SK-N-SH (cell line): ENCODE data around the gene PPME1.

ENCODE experiments used
- CHD2 ChIP-seq: fragments of 150-350 bp; IDR thresholded peaks from 2 replicates; pipeline ENCODE4 v1.6.1; 2018; ENCODE audit warnings: low read length; ENCODE audit not compliant: partially characterized antibody
- CTCF ChIP-seq: fragments of 200-600 bp; sonication (generic); IDR thresholded peaks from 2 replicates; pipeline ENCODE4 v1.6.1; 2017; ENCODE audit warnings: antibody characterized with exemption, mild to moderate bottlenecking, moderate library complexity
- EP300 ChIP-seq, 2 experiments: IDR thresholded peaks; 2 replicates each; pipeline versions ENCODE4 v1.4.0 to v1.6.1; 2012; ENCODE audit warnings: borderline replicate concordance in 1 of 2, low read depth in 1 of 2, low read length in 1 of 2
- EZH2phosphoT487 ChIP-seq: fragments of 200-600 bp; sonication (generic); IDR thresholded peaks from 2 replicates; pipeline ENCODE4 v1.6.1; 2017; ENCODE audit warnings: low read depth, mixed run types, mild to moderate bottlenecking, antibody characterized with exemption, moderate library complexity, borderline replicate concordance
- FOXM1 ChIP-seq: IDR thresholded peaks from 2 replicates; pipeline ENCODE4 v1.4.0; 2012; ENCODE audit warnings: low read depth, mild to moderate bottlenecking
- JUND ChIP-seq: IDR thresholded peaks from 2 replicates; pipeline ENCODE4 v1.4.0; 2012
- MEF2A ChIP-seq: IDR thresholded peaks from 2 replicates; pipeline ENCODE4 v1.4.0; 2012; ENCODE audit warnings: low read depth, borderline replicate concordance
- POLR2AphosphoS5 ChIP-seq: IDR thresholded peaks from 2 replicates; pipeline ENCODE4 v1.6.1; 2012; ENCODE audit warnings: low read depth, low read length
- RAD21 ChIP-seq: IDR thresholded peaks from 2 replicates; pipeline ENCODE4 v1.6.1; 2012; ENCODE audit warnings: mild to moderate bottlenecking, low read length
- RFX5 ChIP-seq: IDR thresholded peaks from 2 replicates; pipeline ENCODE4 v1.6.1; 2012; ENCODE audit warnings: mild to moderate bottlenecking, improper control_type of control experiment, low read length
- TCF12 ChIP-seq: IDR thresholded peaks from 2 replicates; pipeline ENCODE4 v1.4.0; 2012
- TF ChIP-seq, protein P1 (sequence below): IDR thresholded peaks from 2 replicates; pipeline ENCODE4 v1.4.0; 2012; ENCODE audit warnings: low read depth, borderline replicate concordance
- TF ChIP-seq, protein P2 (sequence below): IDR thresholded peaks from 2 replicates; pipeline ENCODE4 v1.6.1; 2012; ENCODE audit warnings: mild to moderate bottlenecking, low read depth, low read length, moderate library complexity
- TF ChIP-seq, protein P3 (sequence below): IDR thresholded peaks from 2 replicates; pipeline ENCODE4; 2012

- TF ChIP-seq CHD2: no peak
- no peak for TF ChIP-seq FOXM1
- TF ChIP-seq TCF12: no peak
- no peak for TF ChIP-seq JUND
- no peak for TF ChIP-seq RAD21
- no peak for TF ChIP-seq CTCF
- TF ChIP-seq EP300 (IDR thresholded peaks at IDR 0.05; ENCODE audit: borderline replicate concordance in 1 of 2, low read depth in 1 of 2, low read length in 1 of 2): no peak
- TF ChIP-seq, protein P1, sequence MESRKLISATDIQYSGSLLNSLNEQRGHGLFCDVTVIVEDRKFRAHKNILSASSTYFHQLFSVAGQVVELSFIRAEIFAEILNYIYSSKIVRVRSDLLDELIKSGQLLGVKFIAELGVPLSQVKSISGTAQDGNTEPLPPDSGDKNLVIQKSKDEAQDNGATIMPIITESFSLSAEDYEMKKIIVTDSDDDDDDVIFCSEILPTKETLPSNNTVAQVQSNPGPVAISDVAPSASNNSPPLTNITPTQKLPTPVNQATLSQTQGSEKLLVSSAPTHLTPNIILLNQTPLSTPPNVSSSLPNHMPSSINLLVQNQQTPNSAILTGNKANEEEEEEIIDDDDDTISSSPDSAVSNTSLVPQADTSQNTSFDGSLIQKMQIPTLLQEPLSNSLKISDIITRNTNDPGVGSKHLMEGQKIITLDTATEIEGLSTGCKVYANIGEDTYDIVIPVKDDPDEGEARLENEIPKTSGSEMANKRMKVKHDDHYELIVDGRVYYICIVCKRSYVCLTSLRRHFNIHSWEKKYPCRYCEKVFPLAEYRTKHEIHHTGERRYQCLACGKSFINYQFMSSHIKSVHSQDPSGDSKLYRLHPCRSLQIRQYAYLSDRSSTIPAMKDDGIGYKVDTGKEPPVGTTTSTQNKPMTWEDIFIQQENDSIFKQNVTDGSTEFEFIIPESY: no peak
- TF ChIP-seq POLR2AphosphoS5: no peak
- TF ChIP-seq RFX5: no peak
- no peak for TF ChIP-seq EZH2phosphoT487
- TF ChIP-seq MEF2A: no peak
- TF ChIP-seq, protein P2, sequence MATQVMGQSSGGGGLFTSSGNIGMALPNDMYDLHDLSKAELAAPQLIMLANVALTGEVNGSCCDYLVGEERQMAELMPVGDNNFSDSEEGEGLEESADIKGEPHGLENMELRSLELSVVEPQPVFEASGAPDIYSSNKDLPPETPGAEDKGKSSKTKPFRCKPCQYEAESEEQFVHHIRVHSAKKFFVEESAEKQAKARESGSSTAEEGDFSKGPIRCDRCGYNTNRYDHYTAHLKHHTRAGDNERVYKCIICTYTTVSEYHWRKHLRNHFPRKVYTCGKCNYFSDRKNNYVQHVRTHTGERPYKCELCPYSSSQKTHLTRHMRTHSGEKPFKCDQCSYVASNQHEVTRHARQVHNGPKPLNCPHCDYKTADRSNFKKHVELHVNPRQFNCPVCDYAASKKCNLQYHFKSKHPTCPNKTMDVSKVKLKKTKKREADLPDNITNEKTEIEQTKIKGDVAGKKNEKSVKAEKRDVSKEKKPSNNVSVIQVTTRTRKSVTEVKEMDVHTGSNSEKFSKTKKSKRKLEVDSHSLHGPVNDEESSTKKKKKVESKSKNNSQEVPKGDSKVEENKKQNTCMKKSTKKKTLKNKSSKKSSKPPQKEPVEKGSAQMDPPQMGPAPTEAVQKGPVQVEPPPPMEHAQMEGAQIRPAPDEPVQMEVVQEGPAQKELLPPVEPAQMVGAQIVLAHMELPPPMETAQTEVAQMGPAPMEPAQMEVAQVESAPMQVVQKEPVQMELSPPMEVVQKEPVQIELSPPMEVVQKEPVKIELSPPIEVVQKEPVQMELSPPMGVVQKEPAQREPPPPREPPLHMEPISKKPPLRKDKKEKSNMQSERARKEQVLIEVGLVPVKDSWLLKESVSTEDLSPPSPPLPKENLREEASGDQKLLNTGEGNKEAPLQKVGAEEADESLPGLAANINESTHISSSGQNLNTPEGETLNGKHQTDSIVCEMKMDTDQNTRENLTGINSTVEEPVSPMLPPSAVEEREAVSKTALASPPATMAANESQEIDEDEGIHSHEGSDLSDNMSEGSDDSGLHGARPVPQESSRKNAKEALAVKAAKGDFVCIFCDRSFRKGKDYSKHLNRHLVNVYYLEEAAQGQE: no peak
- TF ChIP-seq, protein P3, sequence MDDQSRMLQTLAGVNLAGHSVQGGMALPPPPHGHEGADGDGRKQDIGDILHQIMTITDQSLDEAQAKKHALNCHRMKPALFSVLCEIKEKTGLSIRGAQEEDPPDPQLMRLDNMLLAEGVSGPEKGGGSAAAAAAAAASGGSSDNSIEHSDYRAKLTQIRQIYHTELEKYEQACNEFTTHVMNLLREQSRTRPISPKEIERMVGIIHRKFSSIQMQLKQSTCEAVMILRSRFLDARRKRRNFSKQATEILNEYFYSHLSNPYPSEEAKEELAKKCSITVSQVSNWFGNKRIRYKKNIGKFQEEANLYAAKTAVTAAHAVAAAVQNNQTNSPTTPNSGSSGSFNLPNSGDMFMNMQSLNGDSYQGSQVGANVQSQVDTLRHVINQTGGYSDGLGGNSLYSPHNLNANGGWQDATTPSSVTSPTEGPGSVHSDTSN: no peak
These were observed 35.7 kb downstream of the PPME1 start for GRCh38 chr11:74206746-74207145.
